IPS DF 19.7 (cell line): ENCODE data around the gene GLTPD2.

Experiments
- DNase-seq: peaks from one replicate; pipeline ENCODE4 v3.0.0-alpha.2; 2013; ENCODE audit warnings: low read depth, low spot score

Gene GLTPD2

GRCh38 chr17:4788807-4789700 lies at the start of gene GLTPD2:
GLTPD2 (plus strand) TSS chr17:4788964; CDS start chr17:4789012, 48 bp downstream.
- DNase-seq = no peak

GRCh38 chr17:4739122-4740024 lies 49.4 kb upstream of the GLTPD2 start, which contains the start of the genes CXCL16 and ZMYND15:
CXCL16 (minus strand) TSS chr17:4739928; CDS start chr17:4739339, 589 bp downstream.
ZMYND15 (plus strand) TSS chr17:4739833; CDS start chr17:4740549, 716 bp downstream.
- DNase-seq = no peak

GRCh38 chr17:4740025-4740351 lies 48.8 kb upstream of the GLTPD2 start:
- DNase-seq = no peak

DNA sequence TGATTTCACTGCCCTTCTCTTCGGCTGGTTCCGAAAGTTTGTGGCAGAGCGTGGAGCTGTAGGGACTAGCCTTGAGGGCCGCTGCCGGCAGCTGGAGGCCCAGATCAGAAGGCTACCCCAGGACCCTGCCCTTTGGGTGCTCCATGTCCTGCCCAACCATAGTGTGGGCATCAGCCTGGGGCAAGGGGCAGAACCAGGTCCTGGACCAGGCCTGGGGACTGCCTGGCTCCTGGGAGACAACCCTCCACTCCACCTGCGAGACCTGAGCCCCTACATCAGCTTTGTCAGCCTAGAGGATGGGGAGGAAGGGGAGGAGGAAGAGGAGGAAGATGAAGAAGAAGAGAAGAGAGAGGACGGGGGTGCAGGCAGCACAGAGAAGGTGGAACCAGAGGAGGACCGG lies 48.2 kb upstream of the GLTPD2 start:
- no peak for DNase-seq

DNA sequence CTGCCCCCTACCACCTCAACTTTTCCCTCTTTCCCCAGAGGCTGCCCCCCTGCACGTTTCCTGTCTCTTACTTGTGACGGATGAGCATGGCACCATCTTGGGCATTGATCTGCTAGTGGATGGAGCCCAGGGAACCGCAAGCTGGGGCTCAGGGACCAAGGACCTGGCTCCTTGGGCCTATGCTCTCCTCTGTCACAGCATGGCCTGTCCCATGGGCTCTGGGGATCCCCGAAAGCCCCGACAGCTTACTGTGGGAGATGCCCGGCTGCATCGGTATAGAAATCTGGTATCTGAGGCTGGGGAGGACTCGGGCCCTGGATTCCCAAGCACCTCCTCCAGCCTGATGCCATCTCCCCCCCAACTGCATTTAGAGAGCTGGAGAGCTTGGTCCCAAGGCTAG lies 47.2 kb upstream of the GLTPD2 start:
- DNase-seq = no peak

DNA sequence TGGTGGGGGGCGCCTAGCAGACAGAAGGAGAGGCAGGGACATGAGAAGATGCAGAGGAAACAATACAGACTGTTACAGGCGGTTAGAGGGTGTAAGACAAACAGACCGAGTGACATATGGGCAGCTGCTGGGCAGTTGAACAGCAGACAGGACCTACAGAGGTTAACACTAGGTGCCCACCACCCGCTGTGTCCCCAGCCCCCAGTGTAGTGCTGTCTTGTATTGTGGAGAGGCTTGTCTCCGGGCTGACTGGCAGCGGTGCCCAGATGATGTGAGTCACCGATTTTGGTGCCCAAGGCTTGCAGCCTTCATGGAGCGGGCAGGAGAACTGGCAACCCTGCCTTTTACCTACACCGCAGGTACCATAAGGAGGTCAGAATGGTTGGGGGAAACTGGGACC lies 46.6 kb upstream of the GLTPD2 start:
- DNase-seq = no peak

DNA sequence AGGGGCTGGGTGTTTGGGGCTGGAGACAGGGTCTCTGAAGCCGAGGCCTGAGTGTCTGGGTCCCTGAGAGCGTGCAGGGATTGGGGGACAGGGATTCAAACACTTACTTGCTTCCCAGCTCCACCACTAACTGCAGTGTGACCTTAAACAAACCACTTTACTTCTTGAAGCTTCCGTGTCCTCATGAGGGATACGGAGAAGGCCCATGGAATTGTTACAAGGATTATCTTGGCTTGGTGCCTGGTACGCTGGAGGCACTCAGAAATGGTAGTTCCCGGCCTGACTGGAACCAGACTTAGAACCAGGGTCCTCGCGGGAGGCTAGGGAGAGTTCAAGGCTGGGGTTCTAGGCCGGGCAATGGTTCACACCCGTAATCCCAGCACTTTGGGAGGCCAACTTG lies 46.1 kb upstream of the GLTPD2 start:
- no peak for DNase-seq

DNA sequence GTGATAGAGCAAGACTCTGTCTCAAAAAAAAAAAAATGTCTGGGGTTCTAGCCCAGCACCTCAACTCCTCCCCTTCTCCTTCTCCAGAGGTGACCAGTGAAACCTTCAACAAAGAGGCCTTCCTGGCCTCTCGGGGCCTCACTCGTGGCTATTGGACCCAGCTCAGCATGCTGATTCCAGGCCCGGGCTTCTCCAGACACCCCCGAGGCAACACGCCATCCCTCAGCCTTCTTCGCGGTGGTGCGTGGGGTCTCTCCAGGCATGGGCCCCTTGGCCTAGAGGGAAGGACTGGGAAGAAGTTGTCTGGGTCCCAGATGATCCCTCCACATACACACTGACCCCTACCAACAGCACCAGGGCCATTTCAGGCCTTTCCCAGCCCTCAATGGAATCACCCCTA lies 45.5 kb upstream of the GLTPD2 start:
- no peak for DNase-seq

- no peak for DNase-seq
Measured at GRCh38 chr17:4743898-4744297, 44.9 kb upstream of the GLTPD2 start.

DNA sequence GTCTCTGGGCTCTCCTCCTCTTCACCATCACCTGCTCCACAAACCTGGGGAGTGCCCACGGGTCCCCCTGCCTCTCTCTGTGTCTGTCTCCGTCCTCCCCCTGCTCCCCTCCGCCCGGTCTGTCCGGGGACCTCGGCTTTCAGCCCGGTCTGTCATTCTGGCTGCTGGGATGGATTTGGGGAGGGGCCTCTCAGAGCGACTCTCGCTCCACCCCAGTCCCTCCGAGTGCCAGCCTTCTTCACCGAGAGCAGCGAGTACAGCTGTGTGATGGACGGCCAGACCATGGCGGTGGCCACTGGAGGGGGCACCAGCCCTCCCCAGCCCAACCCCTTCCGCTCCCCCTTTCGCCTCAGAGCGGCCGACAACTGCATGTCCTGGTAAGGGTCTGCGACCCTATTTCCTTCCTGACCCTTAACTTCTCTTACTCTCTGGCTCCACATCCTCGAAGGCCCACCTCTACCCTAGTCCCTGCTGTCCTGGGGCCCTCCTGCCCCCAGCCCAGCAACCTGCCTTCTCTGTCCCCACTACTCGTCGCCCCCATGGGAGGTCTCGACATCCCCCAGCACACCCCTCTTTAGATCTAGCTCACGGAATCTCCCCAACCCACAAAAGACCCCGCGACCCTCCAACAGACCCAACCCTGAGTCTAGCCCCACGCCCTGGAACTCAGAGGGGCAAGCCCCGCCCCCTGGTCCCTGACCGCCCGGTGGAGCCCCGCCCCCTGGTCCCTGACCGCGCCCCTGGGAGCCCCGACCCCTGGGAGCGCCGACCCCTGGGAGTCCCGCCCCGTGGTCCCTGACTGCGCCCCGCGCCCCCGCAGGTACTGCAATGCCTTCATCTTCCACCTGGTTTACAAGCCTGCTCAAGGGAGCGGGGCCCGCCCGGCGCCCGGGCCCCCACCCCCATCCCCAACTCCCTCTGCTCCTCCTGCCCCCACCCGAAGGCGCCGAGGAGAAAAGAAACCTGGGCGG lies 43.5 kb upstream of the GLTPD2 start:
- DNase-seq = peak; percentile 48

GRCh38 chr17:4747847-4748246 lies 40.9 kb upstream of the GLTPD2 start:
- no peak for DNase-seq

DNA sequence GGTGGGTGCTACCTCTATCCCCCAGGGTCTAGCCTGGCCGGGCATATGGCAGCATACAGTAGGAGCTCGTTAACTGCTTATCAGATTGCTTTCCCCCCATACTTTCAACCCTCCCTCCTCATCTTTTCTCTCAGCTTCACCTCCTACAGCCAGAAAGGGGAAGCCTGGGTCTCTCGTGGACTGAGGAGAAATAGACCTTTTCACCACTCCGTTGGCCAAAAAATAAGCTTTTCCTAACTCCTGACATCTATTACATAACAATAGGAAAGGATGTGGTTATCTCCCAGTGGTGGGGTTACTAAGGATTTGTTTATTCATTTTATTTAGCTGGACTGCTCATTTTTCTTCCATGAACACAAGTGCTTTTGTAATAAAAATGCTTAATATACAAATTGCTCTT lies 40.1 kb upstream of the GLTPD2 start:
- no peak for DNase-seq

GRCh38 chr17:4750606-4751005 lies 38.2 kb upstream of the GLTPD2 start:
- no peak for DNase-seq

GRCh38 chr17:4751932-4752331 lies 36.8 kb upstream of the GLTPD2 start:
- DNase-seq = no peak

GRCh38 chr17:4753392-4753791 lies 35.4 kb upstream of the GLTPD2 start:
- no peak for DNase-seq

DNA sequence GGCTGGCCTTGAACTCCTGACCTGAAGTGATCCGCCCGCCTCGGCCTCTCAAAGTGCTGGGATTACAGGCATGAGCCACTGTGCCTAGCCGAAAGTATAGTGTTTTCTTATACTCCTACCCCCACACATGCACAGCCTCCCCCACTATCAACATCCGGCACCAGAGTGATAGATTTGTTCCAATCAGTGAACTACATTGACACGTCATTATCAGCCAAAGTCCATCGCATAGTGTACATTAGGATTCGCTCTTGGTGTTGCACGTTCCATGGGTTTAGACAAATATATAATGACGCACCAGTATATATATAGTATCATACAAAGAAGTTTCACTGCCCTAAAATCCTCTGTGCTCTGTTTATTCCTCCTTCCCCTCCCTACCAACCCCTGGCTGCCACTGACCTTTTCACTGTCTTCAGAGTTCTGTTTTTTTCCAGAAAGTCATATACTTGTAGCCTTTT lies 29.0 kb upstream of the GLTPD2 start:
- DNase-seq = no peak

DNA sequence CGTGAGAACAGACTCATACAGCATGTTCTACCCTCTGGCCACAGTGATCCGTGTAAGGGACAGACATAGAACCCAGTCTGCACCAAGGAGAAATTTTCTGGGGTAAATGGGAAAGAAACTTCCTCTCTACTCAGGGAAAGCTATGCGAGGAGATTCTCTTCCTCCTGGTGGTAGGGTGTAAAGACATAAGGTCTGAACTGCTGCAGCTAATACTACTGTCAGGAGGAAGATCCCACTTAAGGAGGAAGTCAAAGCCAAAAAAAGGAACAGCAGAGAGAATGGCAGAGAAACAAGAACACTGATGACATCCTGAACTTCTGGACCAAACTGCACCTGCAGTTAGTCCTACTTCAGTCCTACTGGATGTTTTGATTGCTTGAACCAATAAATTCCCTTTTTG lies 24.2 kb upstream of the GLTPD2 start:
- DNase-seq = no peak

GRCh38 chr17:4766201-4766600 lies 22.6 kb upstream of the GLTPD2 start:
- no peak for DNase-seq

- no peak for DNase-seq
Measured at GRCh38 chr17:4766723-4767122, 22.0 kb upstream of the GLTPD2 start.

- DNase-seq = no peak
Measured at GRCh38 chr17:4768298-4768697, 20.5 kb upstream of the GLTPD2 start.

DNA sequence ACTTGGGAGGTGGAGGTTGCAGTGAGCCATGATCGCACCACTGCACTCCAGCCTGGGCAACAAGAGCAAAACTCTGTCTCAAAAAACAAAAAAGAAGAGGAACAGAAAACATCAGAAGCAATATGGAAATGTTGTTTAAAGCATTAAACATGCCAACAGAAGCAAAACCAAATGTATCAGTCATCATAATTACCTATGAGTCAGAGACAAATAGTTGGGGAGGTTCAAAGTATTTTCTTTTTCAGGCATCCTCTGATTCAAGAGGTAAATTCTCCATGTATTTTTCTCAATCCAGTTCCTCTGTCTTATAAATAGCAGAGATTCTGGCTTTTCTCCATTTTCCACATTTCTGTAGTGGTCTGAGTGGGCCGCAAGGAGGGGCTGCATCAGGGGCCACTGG lies 19.1 kb upstream of the GLTPD2 start:
- no peak for DNase-seq
